ENCODE measurements around the gene SYNCRIP. TPM values are rescaled to one million over a fixed set of nuclear protein-coding genes. Genes with fewer than 3 reads are reported as not detected.

The SYNCRIP gene
- total and polyA plus RNA-seq, 2 donors (not counting 1 experiment from before 2014, with no cell fraction given) = 29.2 to 44.3 TPM

Other genes with a start within 250 kb of the SYNCRIP start
- gene NT5E, start 192.8 kb downstream of the SYNCRIP start, total RNA-seq = 111 and 257 TPM in 2 replicates
- gene NT5E, start 192.8 kb downstream of the SYNCRIP start, polyA plus RNA-seq = 217 and 324 TPM in 2 replicates
- gene SNX14, start 49.0 kb downstream of the SYNCRIP start, total RNA-seq = 121 and 182 TPM in 2 replicates
- gene SNX14, start 49.0 kb downstream of the SYNCRIP start, polyA plus RNA-seq = 61.9 and 79.7 TPM in 2 replicates

Data from fibroblast of lung (primary cell).